Esophagus muscularis mucosa (tissue), 4 donors: ENCODE data around the gene RASD2. TPM values are rescaled to one million over a fixed set of nuclear protein-coding genes. Genes with fewer than 3 reads are reported as not detected.

Experiments
- DNase-seq: peaks from one replicate; pipeline ENCODE4 v3.0.0-alpha.2; 2017; ENCODE audit errors: extremely low spot score
- H3K27ac ChIP-seq, 4 donors: fragments of 200-600 bp; sonication (generic); replicated peaks in 1 of 4; 1 replicate in 3 of 4; 2 replicates in 1 of 4; pipeline ENCODE4 v1.5.1; 2016 to 2019; ENCODE audit warnings: mild to moderate bottlenecking in 1 of 4
- H3K27me3 ChIP-seq, 4 donors: fragments of 200-600 bp; sonication (generic); one replicate each; pipeline versions ENCODE4 v1.5.1 to v1.6.0; 2016 to 2019
- H3K36me3 ChIP-seq, 4 donors: fragments of 200-600 bp; sonication (generic); one replicate each; pipeline ENCODE4 v1.5.1; 2016 to 2019
- H3K4me1 ChIP-seq, 4 donors: fragments of 200-600 bp; sonication (generic); one replicate each; pipeline ENCODE4 v1.5.1; 2016 to 2019
- H3K4me3 ChIP-seq, 4 donors: fragments of 200-600 bp; sonication (generic); 1 replicate in 2 of 4; 2 replicates in 2 of 4; pipeline ENCODE4 v1.5.1; 2016 to 2019; ENCODE audit warnings: mild to moderate bottlenecking in 4 of 4, moderate library complexity in 1 of 4
- H3K9me3 ChIP-seq, 4 donors: fragments of 200-600 bp; sonication (generic); 1 replicate in 3 of 4; 2 replicates in 1 of 4; pipeline ENCODE4 v1.5.1; 2016 to 2019
- EP300 ChIP-seq: sonication (generic); formaldehyde crosslinking; IDR thresholded peaks from one replicate; pipeline ENCODE4 v1.6.1; 2017; ENCODE audit warnings: antibody characterized with exemption
- POLR2A ChIP-seq: fragments of 450-650 bp; IDR thresholded peaks from one replicate; pipeline ENCODE4 v1.6.1; 2017; ENCODE audit warnings: antibody characterized with exemption, moderate library complexity, mild to moderate bottlenecking, low read depth
- POLR2AphosphoS5 ChIP-seq, 2 donors: sonication (generic); formaldehyde crosslinking; IDR thresholded peaks; one replicate each; pipeline ENCODE4 v1.6.1; 2017; ENCODE audit warnings: antibody characterized with exemption in 2 of 2
- WGBS: methylation state at CpG from one replicate; pipeline ENCODE4 v1.1.5; 2018; 5-methylcytosine and 5-hydroxymethylcytosine counted together
- intact Hi-C: fragments of 100-400 bp; cut with DNase I; formaldehyde crosslinking; loops from one replicate; pipeline ENCODE4 v1.15.1; 2023
- total RNA-seq, 4 donors: library from RNA; depleted of rRNA; stranded (reverse); fragments of >200 nt; gene quantifications; one replicate each; pipeline versions ENCODE4 v1.1.0 to v1.2.1, GENCODE V29; 2016
- TF ChIP-seq, protein P1 (sequence below), 3 experiments: fragments of 200-600 bp in 2 of 3; fragments of 450-650 bp in 1 of 3; sonication (generic) in 2 of 3; IDR thresholded peaks; one replicate each; pipeline ENCODE4 v1.5.1; 2017 to 2019; ENCODE audit warnings: antibody characterized with exemption in 3 of 3, mild to moderate bottlenecking in 2 of 3, moderate library complexity in 1 of 3

Gene RASD2
- total RNA-seq, 4 donors from 2014 or later = 18.4 to 53.6 (median 31.7) TPM

DNA sequence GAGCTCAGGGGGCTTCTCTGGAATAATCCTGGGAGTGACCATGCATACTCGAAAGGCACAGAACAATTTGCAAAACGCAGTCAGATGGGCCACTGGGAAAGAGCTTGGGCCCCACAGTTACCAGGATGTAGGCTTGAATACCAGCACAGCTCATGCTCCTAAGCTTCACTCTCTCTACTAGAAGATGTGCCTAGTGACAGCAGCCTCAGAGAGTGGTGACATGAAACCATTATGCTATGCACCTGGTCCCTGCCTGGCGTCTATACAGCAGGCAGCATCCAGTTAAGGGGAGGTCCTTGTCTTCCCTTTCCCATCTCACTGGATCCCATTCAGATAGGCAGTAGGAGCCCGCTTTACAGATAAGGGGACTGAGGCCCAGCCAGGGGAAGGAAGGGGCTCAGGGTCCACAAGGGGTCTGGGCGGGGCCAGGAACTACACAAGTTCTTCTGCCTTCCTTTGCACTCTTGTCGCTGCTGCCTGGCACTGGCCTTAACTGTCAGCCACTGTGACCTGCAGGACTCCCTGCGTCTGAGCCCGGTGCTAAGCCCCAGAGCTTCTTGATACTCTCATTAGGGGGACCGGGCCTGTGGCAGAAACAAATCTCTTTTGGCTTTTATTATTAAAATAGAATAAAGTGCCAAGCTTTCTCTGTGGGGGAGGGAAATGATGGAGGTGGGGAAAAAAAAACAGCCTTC is 21.2 kb upstream of the RASD2 start:
- no peak for TF ChIP-seq EP300
- TF ChIP-seq POLR2A = no peak
- TF ChIP-seq POLR2AphosphoS5 (IDR thresholded peaks at IDR 0.05) = no peak
- TF ChIP-seq, protein P1, sequence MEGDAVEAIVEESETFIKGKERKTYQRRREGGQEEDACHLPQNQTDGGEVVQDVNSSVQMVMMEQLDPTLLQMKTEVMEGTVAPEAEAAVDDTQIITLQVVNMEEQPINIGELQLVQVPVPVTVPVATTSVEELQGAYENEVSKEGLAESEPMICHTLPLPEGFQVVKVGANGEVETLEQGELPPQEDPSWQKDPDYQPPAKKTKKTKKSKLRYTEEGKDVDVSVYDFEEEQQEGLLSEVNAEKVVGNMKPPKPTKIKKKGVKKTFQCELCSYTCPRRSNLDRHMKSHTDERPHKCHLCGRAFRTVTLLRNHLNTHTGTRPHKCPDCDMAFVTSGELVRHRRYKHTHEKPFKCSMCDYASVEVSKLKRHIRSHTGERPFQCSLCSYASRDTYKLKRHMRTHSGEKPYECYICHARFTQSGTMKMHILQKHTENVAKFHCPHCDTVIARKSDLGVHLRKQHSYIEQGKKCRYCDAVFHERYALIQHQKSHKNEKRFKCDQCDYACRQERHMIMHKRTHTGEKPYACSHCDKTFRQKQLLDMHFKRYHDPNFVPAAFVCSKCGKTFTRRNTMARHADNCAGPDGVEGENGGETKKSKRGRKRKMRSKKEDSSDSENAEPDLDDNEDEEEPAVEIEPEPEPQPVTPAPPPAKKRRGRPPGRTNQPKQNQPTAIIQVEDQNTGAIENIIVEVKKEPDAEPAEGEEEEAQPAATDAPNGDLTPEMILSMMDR (IDR thresholded peaks at IDR 0.05) = no peak
- Histone ChIP-seq H3K9me3 (no peaks in the 10 kb centered on the region), H3K4me3 (no peak overlapping the region), H3K27me3 (no peaks in the 10 kb centered on the region), H3K36me3 (no peaks in the 10 kb centered on the region), H3K4me1 (peaks cover 0 to 25% (median 20%) of the 10 kb centered on the region in 4 donors), H3K27ac (no peak overlapping the region)
- 89% methylated on average over 6 of the region's 9 CpGs for WGBS
- DNase-seq = no peak
- intact Hi-C loops = no loop called here

DNA sequence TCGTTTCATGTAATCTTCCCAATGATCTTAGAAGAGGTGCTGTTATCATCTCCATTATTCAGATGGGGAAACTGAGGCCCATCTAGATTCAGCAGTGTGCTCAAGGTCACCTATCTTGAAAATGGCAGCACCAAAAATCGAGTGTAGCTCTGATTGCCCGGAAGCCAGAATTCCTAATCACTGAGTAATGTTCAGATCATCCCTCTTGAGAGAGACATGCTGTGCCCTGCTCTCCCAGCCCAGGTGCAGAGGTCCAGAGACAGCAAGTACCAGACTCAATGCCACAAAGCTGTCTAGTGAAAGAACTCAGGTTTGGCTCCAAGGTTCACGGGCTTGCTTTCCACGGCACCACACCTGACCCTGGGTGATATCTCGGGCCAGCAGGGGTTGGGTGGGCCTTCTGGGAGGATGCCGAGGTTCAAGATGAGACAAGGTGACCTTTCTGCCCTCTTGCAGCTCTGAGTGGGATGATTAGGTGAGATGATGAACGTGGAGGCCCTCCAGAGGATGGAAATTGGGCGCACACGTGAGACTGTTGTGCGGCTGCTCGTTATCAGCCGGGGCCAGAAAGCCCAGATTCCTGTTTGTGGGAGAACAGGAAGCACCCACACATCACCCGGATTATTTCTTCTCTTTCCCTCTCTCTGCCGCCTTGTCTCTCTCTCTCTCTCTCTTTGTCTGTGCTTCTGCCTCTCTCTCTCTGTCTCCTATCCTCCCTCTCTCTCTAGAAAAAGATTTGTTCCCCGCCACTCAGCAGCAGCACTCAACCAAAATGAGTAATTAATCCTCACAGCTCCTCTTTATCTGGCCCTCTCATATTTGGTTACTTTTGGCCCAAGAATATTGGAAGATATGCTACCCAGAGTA is 19.0 kb upstream of the RASD2 start:
- no peak overlapping the region for H3K4me3 ChIP-seq
- H3K27me3 ChIP-seq = no peaks in the 10 kb centered on the region
- intact Hi-C loops = no loop called here

DNA sequence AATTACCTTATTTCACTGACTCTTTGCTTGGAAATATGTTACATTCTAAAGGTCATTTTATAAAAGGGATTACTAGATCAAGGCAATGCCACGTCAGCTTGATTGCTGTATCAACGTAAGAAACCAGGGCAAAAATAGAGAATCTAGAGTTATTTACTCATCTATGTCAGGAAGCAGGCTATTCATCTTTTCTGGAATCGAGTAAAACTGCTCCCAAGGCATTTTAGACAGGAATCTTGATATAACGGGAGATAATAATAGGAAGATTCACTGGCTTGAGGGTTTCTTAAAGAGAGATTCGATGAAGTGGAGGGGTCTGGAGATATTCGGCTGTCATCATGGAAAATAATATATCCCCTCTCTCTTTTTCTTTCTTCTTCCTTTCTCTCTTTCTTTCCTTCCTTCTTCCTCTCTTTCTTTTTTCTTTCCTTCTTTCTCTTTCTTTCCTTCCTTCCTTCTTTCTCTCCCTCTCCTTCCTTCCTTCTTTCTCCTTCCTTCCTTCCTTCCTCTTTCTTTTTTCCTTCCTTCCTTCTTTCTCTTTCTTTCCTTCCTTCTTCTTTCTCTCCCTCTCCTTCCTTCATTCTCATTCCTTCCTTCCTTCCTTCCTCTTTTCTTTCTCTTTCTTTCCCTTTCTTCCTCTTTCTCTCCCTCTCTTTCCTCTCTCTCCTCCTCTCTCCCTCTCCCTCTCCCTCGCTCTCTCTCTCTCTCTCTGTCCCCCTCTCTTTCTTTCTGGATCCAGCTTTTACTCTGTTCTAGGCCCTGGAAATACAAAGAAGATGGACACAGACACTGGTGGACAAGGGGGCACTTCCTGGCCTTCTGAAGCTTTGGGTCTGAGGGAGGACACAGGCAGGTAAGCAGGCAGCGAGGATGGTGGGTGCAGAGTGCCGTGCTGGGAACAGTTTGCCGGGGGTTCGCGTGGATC is 18.1 kb upstream of the RASD2 start:
- Histone ChIP-seq H3K36me3 (no peaks in the 10 kb centered on the region), H3K27ac (peak overlapping the region in 1 of 4 donors; percentile 23), H3K4me3 (no peak overlapping the region), H3K9me3 (no peaks in the 10 kb centered on the region), H3K4me1 (peaks cover 0 to 40% (median 28%) of the 10 kb centered on the region in 4 donors), H3K27me3 (no peaks in the 10 kb centered on the region)
- intact Hi-C loops = no loop called here
- WGBS = 75% methylated on average over 12 of the region's 12 CpGs
- TF ChIP-seq POLR2A (no peak), POLR2AphosphoS5 (IDR thresholded peaks at IDR 0.05) (no peak), EP300 (no peak)
- TF ChIP-seq, protein P1 (IDR thresholded peaks at IDR 0.05) = no peak
- DNase-seq = no peak

More for the DNA sequence above, 19.0 kb upstream of the RASD2 start:
- Histone ChIP-seq H3K36me3 (no peaks in the 10 kb centered on the region), H3K27ac (no peak overlapping the region), H3K4me1 (peaks cover 0 to 40% (median 28%) of the 10 kb centered on the region in 4 donors), H3K9me3 (no peaks in the 10 kb centered on the region)
- 72% methylated on average over 14 of the region's 16 CpGs for WGBS
- DNase-seq = no peak
- TF ChIP-seq POLR2A = no peak

DNA sequence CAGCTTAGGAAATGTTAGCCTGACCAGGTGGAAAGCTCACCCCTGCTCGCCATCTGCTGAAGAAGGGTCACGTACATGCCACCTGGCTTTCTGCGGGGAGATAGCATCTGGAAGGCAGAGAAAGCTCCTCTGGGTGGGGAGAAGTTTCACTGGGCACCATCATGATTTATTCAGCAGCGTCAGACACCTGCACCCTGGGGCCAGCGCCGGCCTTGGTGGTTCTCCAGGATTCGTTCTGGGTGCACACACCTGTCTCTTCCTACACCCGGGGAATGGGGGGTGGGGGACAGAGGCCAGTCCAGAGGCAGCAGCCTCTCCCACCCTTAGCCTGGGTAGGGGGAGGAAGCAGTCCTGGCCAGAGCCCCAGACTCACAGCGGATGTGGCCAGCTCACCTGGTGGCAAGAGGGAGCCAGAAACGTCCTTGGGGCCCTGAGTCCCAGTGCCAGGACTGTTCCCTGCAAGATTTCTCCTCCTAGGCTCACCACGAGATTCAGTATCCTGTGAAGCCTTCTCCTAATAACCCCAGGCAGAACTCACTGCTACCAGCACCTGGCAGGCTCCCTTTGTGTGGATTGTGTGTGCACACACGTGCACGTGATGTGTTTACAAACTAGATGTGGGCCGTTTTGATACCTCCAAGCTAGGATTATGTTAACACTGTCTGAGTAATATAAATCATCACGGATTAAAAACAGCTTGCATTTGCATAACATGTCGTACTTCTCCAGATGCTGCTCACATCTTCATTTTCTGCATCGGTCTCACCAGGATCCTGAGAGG is 17.3 kb upstream of the RASD2 start:
- H3K9me3 ChIP-seq = no peaks in the 10 kb centered on the region
- peak overlapping the region in 1 of 4 donors; percentile 23 for H3K27ac ChIP-seq
- H3K27me3 ChIP-seq = no peaks in the 10 kb centered on the region
- TF ChIP-seq, protein P1 (IDR thresholded peaks at IDR 0.05) = no peak
- TF ChIP-seq EP300 (no peak), POLR2AphosphoS5 (IDR thresholded peaks at IDR 0.05) (peak in 1 of 2 donors; percentile 23), POLR2A (no peak)
- intact Hi-C loops = no loop called here
- 58% methylated on average over 17 of the region's 17 CpGs for WGBS
- peaks cover 0 to 40% (median 28%) of the 10 kb centered on the region in 4 donors for H3K4me1 ChIP-seq
- H3K4me3 ChIP-seq = no peak overlapping the region
- DNase-seq = no peak
- no peaks in the 10 kb centered on the region for H3K36me3 ChIP-seq
